Stimulated activated CD4-positive, alpha-beta T cell treated with anti-CD3 and anti-CD28 coated beads, Interleukin-12 subunit alpha, Interleukin-12 subunit beta, amount 100 ng/mL, for 4 hours (primary cell): ENCODE results near the gene FYN.
A peak's percentile ranks its signal among the peaks of the same experiment; 100 is the strongest.

Experiments used
- DNase-seq: peaks from one replicate; pipeline ENCODE4 v3.0.0-alpha.2; 2020

FYN gene

GRCh38 chr6:111720931-111721496 lies 152.2 kb downstream of the FYN start:
- no peak for DNase-seq

GRCh38 chr6:111718990-111719389 lies 154.3 kb downstream of the FYN start:
- DNase-seq, result no peak

GRCh38 chr6:111718326-111718725 lies 154.9 kb downstream of the FYN start:
- no peak for DNase-seq

- no peak for DNase-seq
Observed at GRCh38 chr6:111717621-111718020, 155.6 kb downstream of the FYN start.

- DNase-seq, result no peak
Observed at GRCh38 chr6:111716325-111716724, 156.9 kb downstream of the FYN start.

- DNase-seq, result no peak
Observed at GRCh38 chr6:111715321-111715720, 157.9 kb downstream of the FYN start.

- no peak for DNase-seq
Observed at GRCh38 chr6:111714416-111715270, 158.6 kb downstream of the FYN start.

- DNase-seq, result no peak
Observed at GRCh38 chr6:111713811-111714210, 159.4 kb downstream of the FYN start.

- no peak for DNase-seq
Observed at GRCh38 chr6:111713236-111713635, 160.0 kb downstream of the FYN start.

GRCh38 chr6:111711984-111712752 lies 161.1 kb downstream of the FYN start:
- DNase-seq, result no peak

GRCh38 chr6:111711476-111711875 lies 161.8 kb downstream of the FYN start:
- no peak for DNase-seq

GRCh38 chr6:111710911-111711310 lies 162.3 kb downstream of the FYN start:
- DNase-seq, result no peak

GRCh38 chr6:111710439-111710838 lies 162.8 kb downstream of the FYN start:
- no peak for DNase-seq

- DNase-seq, result peak; percentile 25
Observed at GRCh38 chr6:111709615-111710398, 163.4 kb downstream of the FYN start.

- no peak for DNase-seq
Observed at GRCh38 chr6:111709201-111709600, 164.1 kb downstream of the FYN start.

- no peak for DNase-seq
Observed at GRCh38 chr6:111707773-111708172, 165.5 kb downstream of the FYN start.

GRCh38 chr6:111706841-111707391 lies 166.3 kb downstream of the FYN start:
- no peak for DNase-seq

- no peak for DNase-seq
Observed at GRCh38 chr6:111703723-111704122, 169.5 kb downstream of the FYN start.

GRCh38 chr6:111702268-111702667 lies 171.0 kb downstream of the FYN start:
- no peak for DNase-seq

- no peak for DNase-seq
Observed at GRCh38 chr6:111701146-111701545, 172.1 kb downstream of the FYN start.

GRCh38 chr6:111700135-111700690 lies 173.0 kb downstream of the FYN start:
- no peak for DNase-seq

GRCh38 chr6:111699123-111699522 lies 174.1 kb downstream of the FYN start:
- no peak for DNase-seq
